Measurements from ENCODE around the gene FGFR2.

The FGFR2 gene

DNA sequence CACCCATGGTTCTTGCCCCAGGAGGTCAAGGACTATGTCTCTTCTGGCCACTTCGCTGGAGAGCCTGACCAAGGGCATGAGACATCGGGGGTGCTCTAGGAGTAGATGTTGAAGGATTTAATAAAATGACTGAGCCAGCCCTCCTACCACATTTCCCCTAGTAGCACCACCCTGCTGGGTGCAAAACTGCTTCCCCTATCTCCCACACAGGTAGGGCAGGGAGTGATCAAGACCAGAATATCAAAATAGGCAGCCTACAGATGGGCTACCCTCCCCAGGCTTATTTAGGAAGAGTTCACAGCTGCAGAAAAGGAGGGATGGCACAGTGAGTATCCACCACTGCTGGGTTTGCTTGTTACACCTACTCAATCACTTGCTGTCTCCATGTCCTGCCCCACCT, 103.9 kb downstream of the FGFR2 start:
- Histone ChIP-seq H3K27ac (no peak overlapping the region), H3K27me3 (no peaks in the 10 kb centered on the region), H3K4me1 (ENCODE audit: control insufficient read depth in 1 of 2, insufficient read depth in 1 of 2, low read depth in 1 of 2, low read length in 1 of 2) (no peaks in the 10 kb centered on the region), H3K9me3 (no peaks in the 10 kb centered on the region), H3K4me3 (ENCODE audit: low read depth in 1 of 2, low read length in 1 of 2) (no peak overlapping the region), H3K36me3 (no peaks in the 10 kb centered on the region)
- TF ChIP-seq, protein P1, sequence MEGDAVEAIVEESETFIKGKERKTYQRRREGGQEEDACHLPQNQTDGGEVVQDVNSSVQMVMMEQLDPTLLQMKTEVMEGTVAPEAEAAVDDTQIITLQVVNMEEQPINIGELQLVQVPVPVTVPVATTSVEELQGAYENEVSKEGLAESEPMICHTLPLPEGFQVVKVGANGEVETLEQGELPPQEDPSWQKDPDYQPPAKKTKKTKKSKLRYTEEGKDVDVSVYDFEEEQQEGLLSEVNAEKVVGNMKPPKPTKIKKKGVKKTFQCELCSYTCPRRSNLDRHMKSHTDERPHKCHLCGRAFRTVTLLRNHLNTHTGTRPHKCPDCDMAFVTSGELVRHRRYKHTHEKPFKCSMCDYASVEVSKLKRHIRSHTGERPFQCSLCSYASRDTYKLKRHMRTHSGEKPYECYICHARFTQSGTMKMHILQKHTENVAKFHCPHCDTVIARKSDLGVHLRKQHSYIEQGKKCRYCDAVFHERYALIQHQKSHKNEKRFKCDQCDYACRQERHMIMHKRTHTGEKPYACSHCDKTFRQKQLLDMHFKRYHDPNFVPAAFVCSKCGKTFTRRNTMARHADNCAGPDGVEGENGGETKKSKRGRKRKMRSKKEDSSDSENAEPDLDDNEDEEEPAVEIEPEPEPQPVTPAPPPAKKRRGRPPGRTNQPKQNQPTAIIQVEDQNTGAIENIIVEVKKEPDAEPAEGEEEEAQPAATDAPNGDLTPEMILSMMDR (IDR thresholded peaks at IDR 0.05): no peak

GRCh38 chr10:121493521-121493920, 104.7 kb downstream of the FGFR2 start:
- no peak overlapping the region for H3K27ac ChIP-seq
- H3K9me3 ChIP-seq: no peaks in the 10 kb centered on the region
- H3K36me3 ChIP-seq: no peaks in the 10 kb centered on the region
- no peak overlapping the region for H3K4me3 ChIP-seq (ENCODE audit: low read depth in 1 of 2, low read length in 1 of 2)
- no peaks in the 10 kb centered on the region for H3K27me3 ChIP-seq
- no peaks in the 10 kb centered on the region for H3K4me1 ChIP-seq (ENCODE audit: control insufficient read depth in 1 of 2, insufficient read depth in 1 of 2, low read depth in 1 of 2, low read length in 1 of 2)
- TF ChIP-seq, protein P1 (IDR thresholded peaks at IDR 0.05): no peak

- no peak overlapping the region for H3K27ac ChIP-seq
- H3K9me3 ChIP-seq: no peaks in the 10 kb centered on the region
- TF ChIP-seq, protein P1 (IDR thresholded peaks at IDR 0.05): no peak
- H3K27me3 ChIP-seq: no peaks in the 10 kb centered on the region
- H3K4me1 ChIP-seq (ENCODE audit: control insufficient read depth in 1 of 2, insufficient read depth in 1 of 2, low read depth in 1 of 2, low read length in 1 of 2): no peaks in the 10 kb centered on the region
- H3K36me3 ChIP-seq: no peaks in the 10 kb centered on the region
- no peak overlapping the region for H3K4me3 ChIP-seq (ENCODE audit: low read depth in 1 of 2, low read length in 1 of 2)
Measured at GRCh38 chr10:121490871-121491519, 107.2 kb downstream of the FGFR2 start.

DNA sequence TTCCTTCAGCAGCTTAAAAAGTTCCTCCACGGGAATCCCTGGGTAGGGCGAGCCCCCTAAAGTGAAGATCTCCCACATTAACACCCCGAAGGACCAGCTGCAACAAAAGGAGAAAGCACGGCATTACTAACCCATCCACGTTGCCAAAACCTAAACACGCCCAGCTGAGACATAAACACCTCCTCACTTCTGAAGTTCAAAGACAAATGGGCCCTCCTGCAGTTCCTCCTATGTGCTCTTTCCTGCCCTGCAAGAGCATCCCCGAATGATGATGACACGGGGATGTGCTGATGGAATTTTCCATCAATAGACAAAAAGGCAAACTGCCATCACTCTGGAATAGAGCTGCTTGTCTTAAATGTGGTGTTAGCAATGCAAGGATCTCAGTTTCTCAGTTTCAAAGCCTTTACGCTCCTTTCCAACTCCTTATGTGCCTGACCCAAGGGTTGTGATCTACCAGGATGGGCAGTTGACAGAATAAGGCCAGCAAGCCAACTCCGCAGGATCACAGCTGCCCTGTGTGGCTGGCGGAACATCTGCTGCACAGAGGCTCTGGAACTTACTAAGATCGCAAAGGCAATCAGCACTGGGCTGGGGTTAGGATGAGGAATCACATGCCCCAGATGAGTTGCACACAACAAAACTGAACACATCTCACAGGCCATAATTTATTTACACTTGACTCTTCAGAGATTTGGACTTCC, 112.7 kb downstream of the FGFR2 start:
- Histone ChIP-seq H3K9me3 (no peaks in the 10 kb centered on the region), H3K36me3 (no peaks in the 10 kb centered on the region), H3K4me1 (ENCODE audit: control insufficient read depth in 1 of 2, insufficient read depth in 1 of 2, low read depth in 1 of 2, low read length in 1 of 2) (no peaks in the 10 kb centered on the region), H3K27me3 (peaks cover 25% of the 10 kb centered on the region), H3K4me3 (ENCODE audit: low read depth in 1 of 2, low read length in 1 of 2) (no peak overlapping the region), H3K27ac (no peak overlapping the region)
- TF ChIP-seq, protein P1 (IDR thresholded peaks at IDR 0.05): no peak

DNA sequence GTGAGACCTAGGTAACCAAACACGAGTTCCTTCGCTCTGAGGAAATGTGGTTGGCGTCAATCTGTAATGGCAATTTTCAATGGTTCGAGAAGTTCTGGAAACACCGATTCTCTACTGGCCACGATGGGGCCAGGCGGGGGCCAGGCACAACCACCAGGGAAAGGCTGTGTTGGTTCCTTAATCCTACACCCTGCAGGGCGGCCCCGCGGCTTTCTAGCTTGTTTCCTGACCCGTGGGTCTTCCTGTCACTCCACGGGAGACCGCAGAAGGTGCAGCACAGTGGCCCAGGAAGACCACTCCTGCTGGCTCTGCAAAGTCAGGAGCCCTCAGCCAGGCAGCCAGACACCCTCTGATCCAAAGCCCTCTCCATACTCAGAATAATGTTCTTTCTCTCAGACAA, 113.4 kb downstream of the FGFR2 start:
- Histone ChIP-seq H3K27ac (no peak overlapping the region), H3K4me3 (ENCODE audit: low read depth in 1 of 2, low read length in 1 of 2) (no peak overlapping the region), H3K36me3 (no peaks in the 10 kb centered on the region), H3K9me3 (no peaks in the 10 kb centered on the region), H3K4me1 (ENCODE audit: control insufficient read depth in 1 of 2, insufficient read depth in 1 of 2, low read depth in 1 of 2, low read length in 1 of 2) (no peaks in the 10 kb centered on the region), H3K27me3 (peaks cover 25% of the 10 kb centered on the region)
- TF ChIP-seq, protein P1 (IDR thresholded peaks at IDR 0.05): no peak

All from neutrophil (primary cell).